Mesenchymal stem cell (in vitro differentiated cells and primary cell): ENCODE measurements around the gene HMGB4.
A peak's percentile ranks its signal among the peaks of the same experiment; 100 is the strongest.

Experiments used
- DNase-seq: peaks from one replicate; pipeline ENCODE4 v3.0.0-alpha.2; 2013
- H2AFZ ChIP-seq: one replicate; pipeline ENCODE4 v1.6.1; 2013; ENCODE audit warnings: low read depth, mild to moderate bottlenecking, control low read depth, inconsistent platforms, low read length, moderate library complexity
- H2AK5ac ChIP-seq: 2 replicates; pipeline ENCODE4 v1.6.1; 2013; ENCODE audit warnings: low read length, moderate library complexity, mild to moderate bottlenecking, inconsistent platforms; ENCODE audit not compliant: severe bottlenecking
- H2BK120ac ChIP-seq: one replicate; pipeline ENCODE4 v1.6.1; 2013; ENCODE audit warnings: low read depth, mild to moderate bottlenecking, inconsistent platforms, low read length, moderate library complexity
- H2BK12ac ChIP-seq, 2 experiments: one replicate each; pipeline ENCODE4 v1.6.1; 2013; ENCODE audit warnings: inconsistent platforms in 2 of 2, low read length in 2 of 2, mild to moderate bottlenecking in 2 of 2, moderate library complexity in 2 of 2, control low read depth in 1 of 2
- H2BK15ac ChIP-seq: one replicate; pipeline ENCODE4 v1.6.1; 2013; ENCODE audit warnings: mild to moderate bottlenecking, low read depth, inconsistent platforms; ENCODE audit not compliant: poor library complexity, severe bottlenecking
- H2BK5ac ChIP-seq: 2 replicates; pipeline ENCODE4 v1.6.1; 2013; ENCODE audit warnings: low read depth, mild to moderate bottlenecking, low read length, control low read depth, inconsistent platforms; ENCODE audit not compliant: poor library complexity, severe bottlenecking
- H3K14ac ChIP-seq, 2 experiments: one replicate each; pipeline ENCODE4 v1.6.1; 2013; ENCODE audit warnings: inconsistent platforms in 2 of 2, low read length in 2 of 2, control low read depth in 1 of 2, mild to moderate bottlenecking in 1 of 2, moderate library complexity in 1 of 2
- H3K18ac ChIP-seq, 2 experiments: one replicate each; pipeline ENCODE4 v1.6.1; 2013; ENCODE audit warnings: inconsistent platforms in 2 of 2, low read length in 2 of 2, control low read depth in 1 of 2, low read depth in 1 of 2, mild to moderate bottlenecking in 1 of 2
- H3K23ac ChIP-seq, 2 experiments: one replicate each; pipeline ENCODE4 v1.6.1; 2013; ENCODE audit warnings: inconsistent platforms in 2 of 2, low read length in 2 of 2, mild to moderate bottlenecking in 2 of 2, moderate library complexity in 2 of 2, control low read depth in 1 of 2
- H3K27ac ChIP-seq: 2 replicates; pipeline ENCODE4 v1.5.1; 2013; ENCODE audit warnings: mild to moderate bottlenecking, moderate library complexity, low read length, control low read depth, inconsistent platforms; ENCODE audit not compliant: poor library complexity, severe bottlenecking
- H3K27me3 ChIP-seq, 2 experiments: 2 replicates each; pipeline versions ENCODE4 v1.6.1 to v1.7.0; 2013; ENCODE audit warnings: low read length in 2 of 2, mild to moderate bottlenecking in 2 of 2, moderate library complexity in 2 of 2, control low read depth in 1 of 2, inconsistent platforms in 1 of 2; ENCODE audit not compliant: control insufficient read depth in 1 of 2, insufficient read depth in 1 of 2
- H3K36me3 ChIP-seq, 2 experiments: 2 replicates each; pipeline versions ENCODE4 v1.6.1 to v1.7.0; 2013; ENCODE audit warnings: low read length in 2 of 2, control low read depth in 1 of 2, inconsistent platforms in 1 of 2, low read depth in 1 of 2, mild to moderate bottlenecking in 1 of 2; ENCODE audit not compliant: insufficient read depth in 2 of 2, control insufficient read depth in 1 of 2
- H3K4ac ChIP-seq, 2 experiments: one replicate each; pipeline ENCODE4 v1.6.1; 2013; ENCODE audit warnings: inconsistent platforms in 2 of 2, low read length in 2 of 2, mild to moderate bottlenecking in 2 of 2, moderate library complexity in 2 of 2, control low read depth in 1 of 2, low read depth in 1 of 2
- H3K4me1 ChIP-seq: 2 replicates; pipeline ENCODE4 v1.6.1; 2013; ENCODE audit warnings: low read depth, low read length, control low read depth; ENCODE audit not compliant: control insufficient read depth, insufficient read depth
- H3K4me2 ChIP-seq: 2 replicates; pipeline ENCODE4 v1.6.1; 2013; ENCODE audit warnings: low read length, mild to moderate bottlenecking, inconsistent platforms; ENCODE audit not compliant: poor library complexity, severe bottlenecking
- H3K4me3 ChIP-seq, 2 experiments: 2 replicates each; pipeline versions ENCODE4 v1.5.1 to v1.7.0; 2013; ENCODE audit warnings: low read length in 2 of 2, mild to moderate bottlenecking in 2 of 2, control low read depth in 1 of 2, low read depth in 1 of 2; ENCODE audit not compliant: insufficient read depth in 1 of 2
- H3K79me1 ChIP-seq: replicated peaks from 2 replicates; pipeline ENCODE4 v1.6.1; 2013; ENCODE audit warnings: mild to moderate bottlenecking, control low read depth, low read length, inconsistent platforms; ENCODE audit not compliant: poor library complexity, severe bottlenecking
- H3K9ac ChIP-seq: 2 replicates; pipeline ENCODE4 v1.7.0; 2013; ENCODE audit warnings: mild to moderate bottlenecking, low read length, moderate library complexity
- H3K9me3 ChIP-seq: 2 replicates; pipeline ENCODE4 v1.7.0; 2013; ENCODE audit warnings: mild to moderate bottlenecking, low read length; ENCODE audit not compliant: control insufficient read depth
- H4K8ac ChIP-seq: one replicate; pipeline ENCODE4 v1.6.1; 2013; ENCODE audit warnings: inconsistent platforms, mild to moderate bottlenecking, low read length, moderate library complexity
- H4K91ac ChIP-seq: one replicate; pipeline ENCODE4 v1.6.1; 2013; ENCODE audit warnings: mild to moderate bottlenecking, low read length, inconsistent platforms
- WGBS: methylation state at CpG from one replicate; pipeline ENCODE4 v1.1.7; 2013; ENCODE audit warnings: mixed read lengths; 5-methylcytosine and 5-hydroxymethylcytosine counted together

The HMGB4 gene

GRCh38 chr1:33899746-33900145, 35.9 kb downstream of the HMGB4 start:
- WGBS, result 69% methylated on average over 3 of the region's 3 CpGs
- H3K36me3 ChIP-seq, result no peaks in the 10 kb centered on the region

GRCh38 chr1:33902486-33903209, 38.8 kb downstream of the HMGB4 start:
- Histone ChIP-seq H3K4me2 (no peak overlapping the region), H3K27ac (no peak overlapping the region), H2BK5ac (peak overlapping the region; percentile 54), H3K79me1 (no peaks in the 10 kb centered on the region), H3K23ac (no peak overlapping the region), H3K4me1 (no peaks in the 10 kb centered on the region), H3K18ac (no peak overlapping the region), H2BK12ac (no peak overlapping the region), H2AK5ac (no peak overlapping the region), H2BK15ac (no peak overlapping the region), H3K27me3 (no peaks in the 10 kb centered on the region), H3K4ac (no peak overlapping the region), H2AFZ (no peak overlapping the region), H3K14ac (no peak overlapping the region), H3K4me3 (no peak overlapping the region), H3K9ac (peak overlapping the region; percentile 41), H3K9me3 (no peaks in the 10 kb centered on the region), H4K91ac (no peak overlapping the region), H3K36me3 (no peaks in the 10 kb centered on the region), H4K8ac (no peak overlapping the region), H2BK120ac (no peak overlapping the region)
- WGBS, result 48% methylated on average over 4 of the region's 6 CpGs
- DNase-seq, result no peak

More at GRCh38 chr1:33899746-33900145, 35.9 kb downstream of the HMGB4 start:
- no peaks in the 10 kb centered on the region for H3K9me3 ChIP-seq
- H2AFZ ChIP-seq, result no peak overlapping the region
- H2BK5ac ChIP-seq, result no peak overlapping the region
- no peak overlapping the region for H4K8ac ChIP-seq
- no peak overlapping the region for H3K4me3 ChIP-seq
- H3K27ac ChIP-seq, result no peak overlapping the region
- H3K27me3 ChIP-seq, result no peaks in the 10 kb centered on the region
- no peak overlapping the region for H3K4ac ChIP-seq
- no peak overlapping the region for H2BK15ac ChIP-seq
- H4K91ac ChIP-seq, result no peak overlapping the region
- H3K4me2 ChIP-seq, result no peak overlapping the region
- H3K4me1 ChIP-seq, result no peaks in the 10 kb centered on the region
- H3K14ac ChIP-seq, result no peak overlapping the region
- H3K23ac ChIP-seq, result no peak overlapping the region
- DNase-seq, result no peak
- H3K79me1 ChIP-seq, result no peaks in the 10 kb centered on the region
- no peak overlapping the region for H2BK12ac ChIP-seq
- no peak overlapping the region for H3K9ac ChIP-seq
- no peak overlapping the region for H2AK5ac ChIP-seq
- no peak overlapping the region for H3K18ac ChIP-seq
- no peak overlapping the region for H2BK120ac ChIP-seq

GRCh38 chr1:33903210-33903589, 39.3 kb downstream of the HMGB4 start:
- H2AK5ac ChIP-seq, result no peak overlapping the region
- no peak overlapping the region for H2AFZ ChIP-seq
- no peak overlapping the region for H3K4me3 ChIP-seq
- H3K27me3 ChIP-seq, result no peaks in the 10 kb centered on the region
- no peaks in the 10 kb centered on the region for H3K79me1 ChIP-seq
- no peak overlapping the region for H3K4ac ChIP-seq
- H3K27ac ChIP-seq, result no peak overlapping the region
- H3K9ac ChIP-seq, result peak overlapping the region; percentile 41
- no peak overlapping the region for H2BK120ac ChIP-seq
- no peak overlapping the region for H3K18ac ChIP-seq
- H2BK5ac ChIP-seq, result no peak overlapping the region
- no peak overlapping the region for H2BK12ac ChIP-seq
- H3K9me3 ChIP-seq, result no peaks in the 10 kb centered on the region
- H2BK15ac ChIP-seq, result no peak overlapping the region
- no peak overlapping the region for H3K14ac ChIP-seq
- H3K4me1 ChIP-seq, result no peaks in the 10 kb centered on the region
- 35% methylated on average over 2 of the region's 2 CpGs for WGBS
- H4K8ac ChIP-seq, result no peak overlapping the region
- H4K91ac ChIP-seq, result no peak overlapping the region
- H3K4me2 ChIP-seq, result no peak overlapping the region
- no peak for DNase-seq
- no peaks in the 10 kb centered on the region for H3K36me3 ChIP-seq
- no peak overlapping the region for H3K23ac ChIP-seq

DNA sequence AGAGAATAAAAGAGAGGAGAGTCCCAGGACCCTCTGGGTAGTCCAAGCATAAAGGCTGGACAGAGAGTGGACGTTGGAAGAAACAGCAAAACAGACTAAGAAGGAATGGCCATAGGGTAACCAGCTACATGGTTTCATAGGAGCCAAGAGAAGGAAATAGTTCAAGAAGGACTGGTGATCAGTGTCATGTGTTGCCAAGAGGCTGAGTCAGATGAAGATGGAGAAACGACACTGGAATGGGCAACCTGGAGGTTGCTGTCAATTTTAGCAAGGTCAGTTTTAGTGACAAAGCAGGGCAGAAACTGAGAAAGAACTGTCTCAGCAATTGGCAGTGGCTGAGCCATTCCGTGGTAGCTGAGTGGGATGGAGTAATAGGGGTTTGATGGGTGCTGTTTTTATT, 41.4 kb downstream of the HMGB4 start:
- H2BK5ac ChIP-seq, result no peak overlapping the region
- no peak overlapping the region for H3K14ac ChIP-seq
- no peaks in the 10 kb centered on the region for H3K79me1 ChIP-seq
- H3K36me3 ChIP-seq, result peaks cover 0 to 6% of the 10 kb centered on the region in 2 experiments
- no peaks in the 10 kb centered on the region for H3K27me3 ChIP-seq
- no peak overlapping the region for H3K4ac ChIP-seq
- no peak overlapping the region for H3K4me2 ChIP-seq
- H2BK12ac ChIP-seq, result no peak overlapping the region
- no peak overlapping the region for H3K27ac ChIP-seq
- H3K23ac ChIP-seq, result no peak overlapping the region
- no peak overlapping the region for H2AFZ ChIP-seq
- H4K91ac ChIP-seq, result no peak overlapping the region
- no peak overlapping the region for H3K18ac ChIP-seq
- H2BK15ac ChIP-seq, result no peak overlapping the region
- H4K8ac ChIP-seq, result no peak overlapping the region
- H3K4me3 ChIP-seq, result no peak overlapping the region
- DNase-seq, result no peak
- H3K4me1 ChIP-seq, result no peaks in the 10 kb centered on the region
- H3K9ac ChIP-seq, result no peak overlapping the region
- WGBS, result 48% methylated on average over 3 of the region's 3 CpGs
- H3K9me3 ChIP-seq, result no peaks in the 10 kb centered on the region
- H2AK5ac ChIP-seq, result no peak overlapping the region
- no peak overlapping the region for H2BK120ac ChIP-seq
